Adrenal gland (tissue), 5 donors: ENCODE results near the gene NCKAP5.

ENCODE experiments used
- POLR2A ChIP-seq, 2 donors: fragments of 450-650 bp; IDR thresholded peaks; one replicate each; pipeline ENCODE4 v1.6.1; 2017; ENCODE audit warnings: antibody characterized with exemption in 2 of 2, mild to moderate bottlenecking in 2 of 2, moderate library complexity in 1 of 2
- TF ChIP-seq, protein P1 (sequence below), 6 experiments: fragments of 450-650 bp in 4 of 6; fragments of 200-600 bp in 2 of 6; sonication (generic) in 1 of 6; IDR thresholded peaks; 1 replicate in 5 of 6; 2 replicates in 1 of 6; pipeline versions ENCODE4 v1.5.1 to v1.8.0; 2016 to 2021; ENCODE audit warnings: antibody characterized with exemption in 6 of 6, mild to moderate bottlenecking in 2 of 6, moderate library complexity in 1 of 6
- donor health status: DM: no; HTN: no; CAD: no.

DNA sequence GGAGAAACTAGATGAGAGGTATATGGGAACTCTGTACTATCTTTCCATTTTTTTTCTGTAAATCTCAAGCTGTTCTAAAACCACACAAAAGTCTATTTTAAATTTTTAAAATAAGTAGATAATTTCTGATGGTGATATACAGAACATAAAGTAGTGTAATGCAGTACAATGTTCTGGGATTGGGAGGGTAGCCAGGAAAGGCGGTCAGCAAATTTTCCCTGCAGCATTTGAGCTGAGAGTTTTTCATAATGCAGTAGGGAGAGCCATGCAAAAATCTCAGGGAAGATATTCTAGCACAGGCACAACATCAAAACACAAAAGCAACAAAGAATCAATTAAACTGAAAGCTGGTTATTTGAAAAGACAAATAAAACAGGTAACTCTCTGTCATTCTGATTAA lies 141.5 kb downstream of the NCKAP5 start:
- TF ChIP-seq POLR2A (IDR thresholded peaks at IDR 0.05): no peak
- TF ChIP-seq, protein P1, sequence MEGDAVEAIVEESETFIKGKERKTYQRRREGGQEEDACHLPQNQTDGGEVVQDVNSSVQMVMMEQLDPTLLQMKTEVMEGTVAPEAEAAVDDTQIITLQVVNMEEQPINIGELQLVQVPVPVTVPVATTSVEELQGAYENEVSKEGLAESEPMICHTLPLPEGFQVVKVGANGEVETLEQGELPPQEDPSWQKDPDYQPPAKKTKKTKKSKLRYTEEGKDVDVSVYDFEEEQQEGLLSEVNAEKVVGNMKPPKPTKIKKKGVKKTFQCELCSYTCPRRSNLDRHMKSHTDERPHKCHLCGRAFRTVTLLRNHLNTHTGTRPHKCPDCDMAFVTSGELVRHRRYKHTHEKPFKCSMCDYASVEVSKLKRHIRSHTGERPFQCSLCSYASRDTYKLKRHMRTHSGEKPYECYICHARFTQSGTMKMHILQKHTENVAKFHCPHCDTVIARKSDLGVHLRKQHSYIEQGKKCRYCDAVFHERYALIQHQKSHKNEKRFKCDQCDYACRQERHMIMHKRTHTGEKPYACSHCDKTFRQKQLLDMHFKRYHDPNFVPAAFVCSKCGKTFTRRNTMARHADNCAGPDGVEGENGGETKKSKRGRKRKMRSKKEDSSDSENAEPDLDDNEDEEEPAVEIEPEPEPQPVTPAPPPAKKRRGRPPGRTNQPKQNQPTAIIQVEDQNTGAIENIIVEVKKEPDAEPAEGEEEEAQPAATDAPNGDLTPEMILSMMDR (IDR thresholded peaks at IDR 0.05): no peak
